OCI-LY7 (cell line): ENCODE data around the gene TACO1. TPM values are rescaled to one million over a fixed set of nuclear protein-coding genes. Genes with fewer than 3 reads are reported as not detected.
A peak's percentile ranks its signal among the peaks of the same experiment; 100 is the strongest.

Experiments
- BruUV-seq: library from RNA; stranded (reverse); fragments of 400-500 nt; replicated peaks from 2 replicates; lab custom pipeline; 2021; lab: Mats Ljungman, UMichigan
- CTCF ChIA-PET: fragments of 300-600 bp; sonication (Branson Sonifier 250); formaldehyde crosslinking; loops from one replicate; lab custom pipeline; 2022; ENCODE audit warnings: antibody characterized with exemption; ENCODE audit not compliant: unreplicated experiment; lab: Charles Lee
- POLR2A ChIA-PET: fragments of 300-600 bp; sonication (Branson Sonifier 250); formaldehyde crosslinking; loops from one replicate; lab custom pipeline; 2022; ENCODE audit warnings: antibody characterized with exemption; lab: Charles Lee
- DNase-seq: peaks from one replicate; pipeline ENCODE4 v3.0.0-alpha.2; 2015; ENCODE audit warnings: low spot score
- H2AFZ ChIP-seq: fragments of 200-600 bp; sonication (generic), shearing (Covaris generic); 2 replicates; pipeline ENCODE4 v1.6.1; 2014; ENCODE audit warnings: mild to moderate bottlenecking, antibody characterized with exemption, low read length, moderate library complexity
- H3K27ac ChIP-seq: fragments of 200-600 bp; sonication (generic); 2 replicates; pipeline ENCODE4 v1.5.1; 2014; ENCODE audit warnings: mixed run types, low read depth, mild to moderate bottlenecking, moderate library complexity, low read length, inconsistent platforms; ENCODE audit not compliant: poor library complexity, severe bottlenecking
- H3K36me3 ChIP-seq: fragments of 200-600 bp; sonication (generic); 2 replicates; pipeline ENCODE4 v1.6.1; 2014; ENCODE audit warnings: mild to moderate bottlenecking, antibody characterized with exemption, low read length, moderate library complexity, mixed read lengths; ENCODE audit not compliant: insufficient read depth
- H3K4me1 ChIP-seq: fragments of 200-600 bp; sonication (generic); 2 replicates; pipeline ENCODE4 v1.5.1; 2014; ENCODE audit warnings: mild to moderate bottlenecking, low read length; ENCODE audit not compliant: insufficient read depth, poor library complexity, severe bottlenecking
- H3K4me2 ChIP-seq: fragments of 200-600 bp; sonication (generic); 2 replicates; pipeline ENCODE4 v1.6.1; 2014; ENCODE audit warnings: mild to moderate bottlenecking, low read length
- H3K4me3 ChIP-seq: fragments of 200-600 bp; sonication (generic); 2 replicates; pipeline ENCODE4 v1.5.1; 2014; ENCODE audit warnings: mild to moderate bottlenecking, low read depth, low read length; ENCODE audit not compliant: poor library complexity, severe bottlenecking
- H3K79me2 ChIP-seq: fragments of 200-600 bp; sonication (generic); 2 replicates; pipeline ENCODE4 v1.6.1; 2016; ENCODE audit warnings: low read depth, mild to moderate bottlenecking, low read length, moderate library complexity, mixed read lengths; ENCODE audit not compliant: insufficient read depth
- H3K9me2 ChIP-seq: fragments of 200-600 bp; sonication (generic); 2 replicates; pipeline ENCODE4 v1.6.1; 2016; ENCODE audit warnings: mild to moderate bottlenecking, low read length, mixed read lengths; ENCODE audit not compliant: insufficient read depth
- H3K9me3 ChIP-seq: fragments of 200-600 bp; sonication (generic); 2 replicates; pipeline ENCODE4 v1.6.1; 2014; ENCODE audit warnings: mild to moderate bottlenecking, mixed run types, low read length, mixed read lengths
- H4K20me1 ChIP-seq: fragments of 200-600 bp; sonication (generic); 2 replicates; pipeline ENCODE4 v1.6.1; 2014; ENCODE audit warnings: mild to moderate bottlenecking, antibody characterized with exemption, low read length, moderate library complexity, mixed read lengths; ENCODE audit not compliant: insufficient read depth
- EZH2phosphoT487 ChIP-seq: fragments of 200-600 bp; sonication (generic); IDR thresholded peaks from 2 replicates; pipeline ENCODE4 v1.6.1; 2018; ENCODE audit warnings: low read depth, borderline replicate concordance, mild to moderate bottlenecking, mixed run types, antibody characterized with exemption, low read length, moderate library complexity, mixed read lengths
- intact Hi-C: fragments of 100-400 bp; cut with micrococcal nuclease; formaldehyde crosslinking; loops from one replicate; pipeline ENCODE4 v1.10.0; 2022; ENCODE audit not compliant: unreplicated experiment
- total RNA-seq, 2 experiments: library from RNA; depleted of rRNA in 1 of 2; stranded (reverse); fragments of >200 nt in 1 of 2; shearing (Covaris generic) in 1 of 2; gene quantifications; 2 replicates each; pipeline ENCODE4 v1.2.3, GENCODE V29; 2014 to 2022
- TF ChIP-seq, protein P1 (sequence below): fragments of 200-600 bp; sonication (generic); conservative IDR thresholded peaks from 2 replicates; pipeline ENCODE4 v1.5.1; 2014; ENCODE audit warnings: mild to moderate bottlenecking, antibody characterized with exemption, low read length, moderate library complexity, mixed read lengths

The TACO1 gene
- total RNA-seq, 2 experiments from 2014 or later: 13.4 to 26.0 TPM

DNA sequence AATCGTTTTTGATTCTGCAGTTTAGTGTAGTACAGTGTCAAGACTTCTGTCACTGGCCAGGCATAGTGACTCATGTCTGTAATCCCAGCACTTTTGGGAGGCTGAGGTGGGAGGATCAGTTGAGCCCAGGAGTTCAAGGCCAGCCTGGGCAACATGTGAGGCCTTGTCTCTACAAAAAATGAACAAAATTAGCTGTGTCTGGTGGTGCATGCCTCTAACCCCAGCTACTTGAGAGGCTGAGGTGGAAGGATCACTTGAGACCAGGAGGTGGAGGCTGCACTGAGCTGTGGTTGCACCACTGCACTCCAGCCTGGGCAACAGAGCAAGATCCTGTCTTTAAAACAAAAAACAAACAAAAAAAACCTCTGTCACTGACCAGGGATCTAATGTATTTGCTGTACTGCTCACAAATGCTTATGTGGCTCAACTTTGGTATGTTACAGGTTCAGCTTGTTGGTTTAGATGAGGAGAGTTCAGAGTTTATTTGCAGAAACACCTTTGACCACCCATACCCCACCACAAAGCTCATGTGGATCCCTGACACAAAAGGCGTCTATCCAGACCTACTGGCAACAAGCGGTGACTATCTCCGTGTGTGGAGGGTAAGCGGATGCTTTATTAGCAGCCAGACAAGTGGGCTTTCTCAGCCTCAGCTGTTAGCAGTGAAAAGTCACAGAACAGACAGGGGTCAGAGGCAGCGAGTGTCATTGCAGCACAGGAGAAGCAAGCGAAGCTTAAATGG, 22.5 kb upstream of the TACO1 start:
- Histone ChIP-seq H3K4me1 (no peaks in the 10 kb centered on the region), H3K27ac (no peak overlapping the region), H4K20me1 (no peaks in the 10 kb centered on the region), H3K4me3 (no peak overlapping the region), H3K36me3 (peaks cover 55% of the 10 kb centered on the region), H2AFZ (no peak overlapping the region), H3K4me2 (no peak overlapping the region), H3K9me3 (no peaks in the 10 kb centered on the region), H3K79me2 (peaks cover 20% of the 10 kb centered on the region; the same call in 1 of the 2 replicates), H3K9me2 (no peaks in the 10 kb centered on the region)
- CTCF ChIA-PET: no interaction called here
- POLR2A ChIA-PET: no interaction called here
- DNase-seq: no peak
- intact Hi-C loops: no loop called here
- no peak for TF ChIP-seq EZH2phosphoT487
- TF ChIP-seq, protein P1, sequence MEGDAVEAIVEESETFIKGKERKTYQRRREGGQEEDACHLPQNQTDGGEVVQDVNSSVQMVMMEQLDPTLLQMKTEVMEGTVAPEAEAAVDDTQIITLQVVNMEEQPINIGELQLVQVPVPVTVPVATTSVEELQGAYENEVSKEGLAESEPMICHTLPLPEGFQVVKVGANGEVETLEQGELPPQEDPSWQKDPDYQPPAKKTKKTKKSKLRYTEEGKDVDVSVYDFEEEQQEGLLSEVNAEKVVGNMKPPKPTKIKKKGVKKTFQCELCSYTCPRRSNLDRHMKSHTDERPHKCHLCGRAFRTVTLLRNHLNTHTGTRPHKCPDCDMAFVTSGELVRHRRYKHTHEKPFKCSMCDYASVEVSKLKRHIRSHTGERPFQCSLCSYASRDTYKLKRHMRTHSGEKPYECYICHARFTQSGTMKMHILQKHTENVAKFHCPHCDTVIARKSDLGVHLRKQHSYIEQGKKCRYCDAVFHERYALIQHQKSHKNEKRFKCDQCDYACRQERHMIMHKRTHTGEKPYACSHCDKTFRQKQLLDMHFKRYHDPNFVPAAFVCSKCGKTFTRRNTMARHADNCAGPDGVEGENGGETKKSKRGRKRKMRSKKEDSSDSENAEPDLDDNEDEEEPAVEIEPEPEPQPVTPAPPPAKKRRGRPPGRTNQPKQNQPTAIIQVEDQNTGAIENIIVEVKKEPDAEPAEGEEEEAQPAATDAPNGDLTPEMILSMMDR: no peak
- BruUV-seq: no TSS peak

DNA sequence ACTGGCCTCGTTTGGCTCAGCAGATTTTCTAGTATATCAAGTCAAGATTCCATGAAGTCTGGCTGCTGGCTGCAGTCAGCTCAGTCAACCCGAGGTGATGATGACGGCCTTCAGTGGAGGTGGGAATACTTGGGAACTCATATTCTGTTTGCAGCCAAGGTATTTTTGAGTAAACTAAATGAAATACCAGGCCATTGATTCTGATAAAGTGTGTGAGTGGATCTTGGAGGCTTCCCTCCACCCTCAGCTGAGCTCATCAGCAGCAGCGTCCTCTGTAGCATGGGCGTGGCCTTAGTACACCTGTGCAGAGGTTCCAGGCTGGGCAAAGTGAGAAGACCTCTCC, 22.0 kb upstream of the TACO1 start:
- H4K20me1 ChIP-seq: no peaks in the 10 kb centered on the region
- no peak overlapping the region for H2AFZ ChIP-seq
- H3K79me2 ChIP-seq: peaks cover 16% of the 10 kb centered on the region; the same call in 1 of the 2 replicates
- peaks cover 59% of the 10 kb centered on the region for H3K36me3 ChIP-seq
- H3K9me2 ChIP-seq: no peaks in the 10 kb centered on the region
- DNase-seq: no peak
- H3K27ac ChIP-seq: no peak overlapping the region
- no peak overlapping the region for H3K4me3 ChIP-seq
- H3K4me1 ChIP-seq: no peaks in the 10 kb centered on the region
- ChIA-PET CTCF (no interaction called here), POLR2A (interaction anchor here (1.0 kb wide), 1 partner anchor 9 kb away, joined by 4 read pairs; no protein-coding TSS in a partner anchor)
- intact Hi-C loops: no loop called here
- no peaks in the 10 kb centered on the region for H3K9me3 ChIP-seq
- BruUV-seq: no TSS peak
- TF ChIP-seq, protein P1: no peak
- no peak for TF ChIP-seq EZH2phosphoT487
- no peak overlapping the region for H3K4me2 ChIP-seq

DNA sequence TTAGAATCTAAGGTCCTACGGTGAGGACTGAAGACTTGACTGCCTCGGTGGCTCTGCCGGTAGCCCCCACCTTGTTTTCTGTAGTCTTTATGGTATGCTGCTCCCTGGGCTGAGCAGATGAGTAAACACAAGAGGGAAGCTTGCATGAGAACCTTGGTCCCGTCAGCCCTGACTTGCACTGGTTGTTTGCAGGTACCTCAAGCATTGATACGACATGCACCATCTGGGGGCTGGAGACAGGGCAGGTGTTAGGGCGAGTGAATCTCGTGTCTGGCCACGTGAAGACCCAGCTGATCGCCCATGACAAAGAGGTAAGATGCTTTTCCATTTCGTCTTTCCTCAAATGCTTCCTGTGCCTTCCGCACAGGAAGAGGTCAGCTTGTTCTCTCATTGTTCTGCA, 21.1 kb upstream of the TACO1 start:
- POLR2A ChIA-PET: interaction anchor here (0.6 to 1.0 kb wide), 2 partner anchors 10 to 1675 kb away, joined by 3 to 4 read pairs; no protein-coding TSS in a partner anchor
- TF ChIP-seq, protein P1: no peak
- no peak for TF ChIP-seq EZH2phosphoT487

More for the DNA sequence above, 21.1 kb upstream of the TACO1 start:
- no peak for DNase-seq
- Histone ChIP-seq H3K9me3 (no peaks in the 10 kb centered on the region), H4K20me1 (no peaks in the 10 kb centered on the region), H3K36me3 (peaks cover 61% of the 10 kb centered on the region), H3K4me3 (no peak overlapping the region), H3K4me1 (no peaks in the 10 kb centered on the region), H3K9me2 (no peaks in the 10 kb centered on the region), H3K27ac (no peak overlapping the region), H3K79me2 (peaks cover 7% of the 10 kb centered on the region; the same call in 1 of the 2 replicates), H2AFZ (no peak overlapping the region), H3K4me2 (no peak overlapping the region)
- BruUV-seq: TSS peak; percentile 7
- intact Hi-C loops: no loop called here
- CTCF ChIA-PET: no interaction called here
